ENCODE data around the gene AMZ1.

AMZ1 gene, protein sequence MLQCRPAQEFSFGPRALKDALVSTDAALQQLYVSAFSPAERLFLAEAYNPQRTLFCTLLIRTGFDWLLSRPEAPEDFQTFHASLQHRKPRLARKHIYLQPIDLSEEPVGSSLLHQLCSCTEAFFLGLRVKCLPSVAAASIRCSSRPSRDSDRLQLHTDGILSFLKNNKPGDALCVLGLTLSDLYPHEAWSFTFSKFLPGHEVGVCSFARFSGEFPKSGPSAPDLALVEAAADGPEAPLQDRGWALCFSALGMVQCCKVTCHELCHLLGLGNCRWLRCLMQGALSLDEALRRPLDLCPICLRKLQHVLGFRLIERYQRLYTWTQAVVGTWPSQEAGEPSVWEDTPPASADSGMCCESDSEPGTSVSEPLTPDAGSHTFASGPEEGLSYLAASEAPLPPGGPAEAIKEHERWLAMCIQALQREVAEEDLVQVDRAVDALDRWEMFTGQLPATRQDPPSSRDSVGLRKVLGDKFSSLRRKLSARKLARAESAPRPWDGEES

DNA sequence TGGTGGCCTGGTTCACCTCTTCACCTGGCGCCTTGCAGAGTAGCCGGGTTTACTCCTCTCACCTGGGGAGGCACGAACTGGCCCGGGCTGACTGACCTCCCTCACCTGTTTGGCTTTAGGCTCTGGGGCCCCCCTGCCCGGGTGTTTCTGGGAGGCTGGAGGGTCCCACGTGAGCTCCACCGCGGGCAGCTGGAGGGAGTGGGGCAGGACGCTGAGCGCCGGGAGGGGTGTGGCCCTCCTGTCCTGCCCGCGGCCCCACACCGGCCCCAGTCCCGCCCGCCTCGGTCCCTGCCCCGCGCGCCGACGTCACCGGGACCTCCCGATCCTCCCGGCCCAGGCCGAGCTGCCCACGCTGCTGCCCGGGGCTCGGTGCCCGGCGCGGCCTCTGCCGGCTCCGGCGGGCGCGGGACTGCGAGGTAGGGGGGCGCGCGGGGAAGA, at the start of gene AMZ1:
AMZ1 (plus strand) TSS at position 322 of the 438 bp plus-strand sequence. CDS start 12,250 bp downstream, outside the sequence.
- Histone ChIP-seq H3K4me3 (ENCODE audit: low read depth in 1 of 2, low read length in 2 of 2) (peak within 1 kb of the TSS in 1 of 2 donors; percentile 49), H3K27me3 (ENCODE audit: low read depth, low read length) (peaks cover 29% of the 10 kb centered on the region), H3K4me1 (ENCODE audit: control insufficient read depth in 1 of 2, insufficient read depth in 2 of 2, low read length in 2 of 2) (peaks cover 0 to 21% of the 10 kb centered on the region in 2 donors), H3K27ac (ENCODE audit: low read length) (no peak within 1 kb of the TSS), H3K9me3 (ENCODE audit: control insufficient read depth in 1 of 2, low read length in 2 of 2) (no peaks in the 10 kb centered on the region), H3K36me3 (ENCODE audit: control insufficient read depth in 1 of 2, insufficient read depth in 2 of 2, low read length in 2 of 2) (no peaks in the 10 kb centered on the region)

DNA sequence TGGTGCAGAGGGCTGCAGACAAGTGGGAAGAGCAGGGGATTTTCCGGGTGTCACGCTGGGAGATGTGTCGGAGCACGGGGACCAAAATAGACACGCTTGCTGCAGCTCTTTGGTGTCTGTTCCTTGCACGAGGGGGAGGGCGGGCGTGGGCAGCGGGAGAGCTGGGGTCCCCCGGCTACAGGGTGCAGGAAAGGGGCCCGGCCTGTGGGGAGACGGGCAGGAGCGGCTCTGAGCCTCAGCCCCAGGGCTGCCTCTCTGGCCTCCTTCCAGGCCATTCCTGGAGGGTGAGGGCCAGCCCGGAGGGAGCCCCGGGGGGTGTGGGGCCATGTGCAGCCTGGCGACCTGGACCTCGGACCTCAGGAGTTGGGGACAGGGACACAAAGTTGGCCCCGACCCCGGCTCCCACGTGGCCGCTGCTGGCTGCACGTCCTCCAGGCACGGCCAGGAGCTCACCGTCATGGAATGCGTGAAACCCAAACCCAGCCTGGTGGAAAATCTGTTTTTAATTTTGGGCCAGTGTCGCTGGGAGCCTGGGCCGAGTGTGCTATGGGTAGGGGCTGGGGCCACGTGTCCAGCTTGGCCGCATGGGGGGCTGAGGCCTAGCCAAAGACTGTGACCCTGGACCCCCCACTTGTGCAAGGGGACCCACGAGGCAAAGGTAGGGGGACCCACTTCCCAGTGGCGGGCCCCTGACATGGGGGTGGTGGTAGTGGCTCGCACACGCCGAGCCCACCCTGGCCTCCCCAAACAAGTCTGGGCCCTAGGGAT, 49.6 kb upstream of the AMZ1 start:
- Histone ChIP-seq H3K9me3 (ENCODE audit: control insufficient read depth in 1 of 2, low read length in 2 of 2) (no peaks in the 10 kb centered on the region), H3K27ac (ENCODE audit: low read length) (no peak overlapping the region), H3K36me3 (ENCODE audit: control insufficient read depth in 1 of 2, insufficient read depth in 2 of 2, low read length in 2 of 2) (no peaks in the 10 kb centered on the region), H3K4me1 (ENCODE audit: control insufficient read depth in 1 of 2, insufficient read depth in 2 of 2, low read length in 2 of 2) (peaks cover 3 to 60% of the 10 kb centered on the region in 2 donors), H3K27me3 (ENCODE audit: low read depth, low read length) (no peaks in the 10 kb centered on the region), H3K4me3 (ENCODE audit: low read depth in 1 of 2, low read length in 2 of 2) (no peak overlapping the region)

DNA sequence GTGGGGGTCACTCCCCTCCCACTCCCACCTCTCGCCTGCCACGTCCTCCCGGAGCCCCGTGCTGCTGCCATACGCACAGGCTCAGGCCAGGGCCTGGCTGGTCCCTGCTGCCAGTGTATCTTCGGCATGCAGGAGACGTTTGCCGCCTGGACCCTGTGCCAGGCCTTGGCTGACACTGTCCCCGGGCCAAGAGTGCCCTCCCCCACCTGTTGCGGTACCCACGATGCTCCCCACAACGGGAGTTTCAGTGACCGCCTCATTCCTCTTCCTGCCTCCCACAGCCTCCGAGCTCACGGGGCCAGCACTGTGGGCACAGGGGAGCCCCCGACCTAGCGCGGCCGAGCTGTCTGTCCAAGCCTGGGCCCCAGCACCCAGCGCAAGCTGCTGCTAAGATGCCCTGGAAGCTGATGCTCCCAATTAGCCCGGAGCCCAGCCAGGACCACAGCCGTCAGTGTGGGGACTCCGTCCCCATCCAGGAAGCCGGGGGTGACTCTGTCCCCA, 48.8 kb upstream of the AMZ1 start:
- H3K4me1 ChIP-seq (ENCODE audit: control insufficient read depth in 1 of 2, insufficient read depth in 2 of 2, low read length in 2 of 2), result peaks cover 3 to 54% of the 10 kb centered on the region in 2 donors
- no peak overlapping the region for H3K27ac ChIP-seq (ENCODE audit: low read length)
- no peaks in the 10 kb centered on the region for H3K36me3 ChIP-seq (ENCODE audit: control insufficient read depth in 1 of 2, insufficient read depth in 2 of 2, low read length in 2 of 2)
- H3K9me3 ChIP-seq (ENCODE audit: control insufficient read depth in 1 of 2, low read length in 2 of 2), result no peaks in the 10 kb centered on the region
- H3K27me3 ChIP-seq (ENCODE audit: low read depth, low read length), result no peaks in the 10 kb centered on the region
- H3K4me3 ChIP-seq (ENCODE audit: low read depth in 1 of 2, low read length in 2 of 2), result no peak overlapping the region

DNA sequence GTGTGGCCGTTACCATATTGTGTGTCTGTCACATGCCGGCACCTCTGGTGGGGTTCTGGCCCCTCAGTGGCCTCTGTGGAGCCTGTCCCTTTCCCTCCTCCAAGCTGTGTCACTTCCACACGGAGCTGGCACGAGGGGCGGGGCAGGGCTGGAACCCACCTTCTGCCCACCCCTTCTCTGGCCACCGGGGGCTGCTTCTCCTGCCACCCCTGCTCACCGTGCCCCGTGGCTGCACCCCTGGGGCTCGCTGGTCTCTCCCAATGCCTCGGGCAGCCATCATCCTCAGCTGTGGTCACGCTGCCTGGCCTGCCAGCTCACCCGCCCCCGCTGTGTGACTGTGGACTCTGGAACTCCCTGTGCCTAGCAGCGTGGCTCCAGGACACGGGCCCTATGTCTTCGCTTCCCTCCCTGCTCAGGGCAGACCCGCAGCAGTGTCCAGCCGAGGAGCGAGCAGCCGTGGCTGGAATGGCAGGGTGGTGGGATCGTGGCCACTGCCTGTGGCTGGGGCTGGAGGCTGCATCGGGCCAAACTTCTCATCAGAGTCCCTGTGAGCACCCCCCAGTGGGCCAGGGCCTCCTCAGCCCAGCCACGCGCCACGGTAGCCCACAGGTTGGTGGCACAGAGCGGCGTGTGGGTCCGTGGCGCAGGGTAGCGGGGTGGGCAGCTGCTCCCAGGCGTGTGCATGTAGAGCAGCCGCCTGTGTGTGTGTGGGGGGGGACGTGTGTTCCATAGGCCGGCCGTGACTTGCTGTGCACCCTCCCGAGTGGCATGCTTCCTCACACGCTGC, 48.1 kb upstream of the AMZ1 start:
- no peak overlapping the region for H3K27ac ChIP-seq (ENCODE audit: low read length)
- no peaks in the 10 kb centered on the region for H3K36me3 ChIP-seq (ENCODE audit: control insufficient read depth in 1 of 2, insufficient read depth in 2 of 2, low read length in 2 of 2)
- H3K9me3 ChIP-seq (ENCODE audit: control insufficient read depth in 1 of 2, low read length in 2 of 2), result no peaks in the 10 kb centered on the region
- H3K4me1 ChIP-seq (ENCODE audit: control insufficient read depth in 1 of 2, insufficient read depth in 2 of 2, low read length in 2 of 2), result peaks cover 3 to 54% of the 10 kb centered on the region in 2 donors
- no peaks in the 10 kb centered on the region for H3K27me3 ChIP-seq (ENCODE audit: low read depth, low read length)
- no peak overlapping the region for H3K4me3 ChIP-seq (ENCODE audit: low read depth in 1 of 2, low read length in 2 of 2)

DNA sequence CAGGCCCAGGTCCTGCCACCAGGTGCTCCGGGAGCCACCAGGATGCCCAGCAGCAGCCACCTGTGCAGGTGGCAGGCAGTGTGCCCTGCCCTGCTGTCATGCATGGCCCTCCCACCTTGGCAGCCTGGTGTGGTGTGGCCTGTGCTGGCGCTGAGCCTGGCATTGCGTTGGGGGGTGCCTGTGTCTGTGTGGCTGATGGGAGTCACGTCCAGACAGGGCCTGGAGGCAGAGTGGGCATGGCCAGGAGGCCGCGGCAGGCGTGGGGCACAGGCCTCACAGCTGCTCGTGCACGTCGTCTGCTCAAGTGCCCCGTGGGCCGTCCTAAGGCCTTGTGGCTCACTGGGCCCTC, 47.5 kb upstream of the AMZ1 start:
- Histone ChIP-seq H3K27me3 (ENCODE audit: low read depth, low read length) (no peaks in the 10 kb centered on the region), H3K4me3 (ENCODE audit: low read depth in 1 of 2, low read length in 2 of 2) (no peak overlapping the region), H3K27ac (ENCODE audit: low read length) (no peak overlapping the region), H3K36me3 (ENCODE audit: control insufficient read depth in 1 of 2, insufficient read depth in 2 of 2, low read length in 2 of 2) (no peaks in the 10 kb centered on the region), H3K4me1 (ENCODE audit: control insufficient read depth in 1 of 2, insufficient read depth in 2 of 2, low read length in 2 of 2) (peaks cover 3 to 57% of the 10 kb centered on the region in 2 donors), H3K9me3 (ENCODE audit: control insufficient read depth in 1 of 2, low read length in 2 of 2) (no peaks in the 10 kb centered on the region)

DNA sequence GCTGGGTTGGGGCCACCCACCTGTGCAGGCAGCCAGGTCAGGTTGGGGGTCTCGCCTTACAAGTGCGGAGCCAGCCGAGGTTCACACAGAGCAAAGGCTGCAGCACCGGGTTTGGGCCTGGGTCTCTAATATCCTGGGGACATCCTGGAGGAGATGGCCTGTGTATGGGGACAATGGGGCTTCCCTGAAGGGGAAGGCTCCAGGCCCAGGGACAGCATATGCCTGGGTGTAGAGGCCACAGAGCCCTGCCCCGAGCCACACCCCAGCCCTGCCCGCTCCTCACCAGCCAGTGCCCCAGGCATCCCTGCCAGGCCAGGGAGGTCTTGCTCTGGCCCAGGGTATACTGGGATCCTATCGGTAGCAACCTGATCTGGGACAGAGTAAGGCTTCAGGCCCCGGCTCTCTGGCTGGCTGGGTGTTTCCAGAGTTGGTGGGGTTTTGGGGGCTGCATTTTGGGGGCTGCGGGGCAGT, 47.1 kb upstream of the AMZ1 start:
- Histone ChIP-seq H3K9me3 (ENCODE audit: control insufficient read depth in 1 of 2, low read length in 2 of 2) (no peaks in the 10 kb centered on the region), H3K27ac (ENCODE audit: low read length) (no peak overlapping the region), H3K4me1 (ENCODE audit: control insufficient read depth in 1 of 2, insufficient read depth in 2 of 2, low read length in 2 of 2) (peaks cover 3 to 57% of the 10 kb centered on the region in 2 donors), H3K27me3 (ENCODE audit: low read depth, low read length) (no peaks in the 10 kb centered on the region), H3K4me3 (ENCODE audit: low read depth in 1 of 2, low read length in 2 of 2) (peak overlapping the region in 1 of 2 donors; percentile 20), H3K36me3 (ENCODE audit: control insufficient read depth in 1 of 2, insufficient read depth in 2 of 2, low read length in 2 of 2) (no peaks in the 10 kb centered on the region)

DNA sequence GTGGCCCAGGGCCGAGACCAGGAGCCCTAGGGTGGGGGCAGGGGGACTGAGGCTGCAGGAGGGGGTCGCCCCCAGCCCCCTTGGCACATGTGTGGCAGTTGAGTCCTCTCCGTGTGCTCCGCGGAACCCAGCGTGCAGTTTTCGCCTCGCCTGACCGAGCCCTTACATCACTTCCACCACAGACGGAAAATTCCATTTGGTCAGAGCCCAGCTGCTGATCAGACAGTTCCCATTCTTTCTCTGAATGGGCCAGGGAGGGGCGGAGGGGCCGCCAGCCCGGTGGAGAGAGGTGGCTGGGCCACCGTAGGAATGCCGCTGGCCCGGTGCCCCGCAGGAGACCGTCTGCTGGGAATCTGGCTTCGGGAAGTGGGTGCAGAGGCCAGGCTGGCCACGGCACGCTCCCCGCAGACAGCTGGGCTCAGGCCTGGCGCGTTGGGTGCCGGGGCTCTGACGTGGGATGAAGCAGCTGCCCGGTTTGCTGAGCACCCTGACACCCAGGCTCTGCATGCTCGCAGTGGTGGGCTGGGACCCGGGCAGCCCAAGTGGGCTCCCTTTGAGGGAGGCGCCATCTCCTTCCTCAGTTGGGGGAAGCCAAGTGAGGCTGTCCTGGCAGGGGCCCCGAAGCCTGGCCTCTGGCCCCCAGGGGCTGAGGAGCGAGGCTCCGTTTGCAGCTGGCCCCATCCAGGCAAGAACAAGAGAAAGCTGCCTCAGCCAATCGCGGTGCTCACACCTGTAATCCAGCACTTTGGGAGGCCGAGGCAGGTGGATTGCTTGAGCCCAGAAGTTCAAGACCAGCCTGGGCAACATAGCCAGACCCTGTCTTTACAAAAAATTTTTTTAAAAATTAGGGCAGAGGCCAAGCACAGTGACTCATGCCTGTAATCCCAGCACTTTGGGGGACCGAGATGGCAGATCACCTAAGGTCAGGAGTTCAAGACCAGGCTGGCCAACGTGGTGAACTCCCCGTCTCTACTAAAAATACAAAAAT, 46.3 kb upstream of the AMZ1 start:
- no peaks in the 10 kb centered on the region for H3K36me3 ChIP-seq (ENCODE audit: control insufficient read depth in 1 of 2, insufficient read depth in 2 of 2, low read length in 2 of 2)
- H3K4me1 ChIP-seq (ENCODE audit: control insufficient read depth in 1 of 2, insufficient read depth in 2 of 2, low read length in 2 of 2), result peaks cover 3 to 57% of the 10 kb centered on the region in 2 donors
- H3K9me3 ChIP-seq (ENCODE audit: control insufficient read depth in 1 of 2, low read length in 2 of 2), result no peaks in the 10 kb centered on the region
- H3K27ac ChIP-seq (ENCODE audit: low read length), result no peak overlapping the region
- H3K4me3 ChIP-seq (ENCODE audit: low read depth in 1 of 2, low read length in 2 of 2), result peak overlapping the region in 1 of 2 donors; percentile 20
- H3K27me3 ChIP-seq (ENCODE audit: low read depth, low read length), result no peaks in the 10 kb centered on the region

DNA sequence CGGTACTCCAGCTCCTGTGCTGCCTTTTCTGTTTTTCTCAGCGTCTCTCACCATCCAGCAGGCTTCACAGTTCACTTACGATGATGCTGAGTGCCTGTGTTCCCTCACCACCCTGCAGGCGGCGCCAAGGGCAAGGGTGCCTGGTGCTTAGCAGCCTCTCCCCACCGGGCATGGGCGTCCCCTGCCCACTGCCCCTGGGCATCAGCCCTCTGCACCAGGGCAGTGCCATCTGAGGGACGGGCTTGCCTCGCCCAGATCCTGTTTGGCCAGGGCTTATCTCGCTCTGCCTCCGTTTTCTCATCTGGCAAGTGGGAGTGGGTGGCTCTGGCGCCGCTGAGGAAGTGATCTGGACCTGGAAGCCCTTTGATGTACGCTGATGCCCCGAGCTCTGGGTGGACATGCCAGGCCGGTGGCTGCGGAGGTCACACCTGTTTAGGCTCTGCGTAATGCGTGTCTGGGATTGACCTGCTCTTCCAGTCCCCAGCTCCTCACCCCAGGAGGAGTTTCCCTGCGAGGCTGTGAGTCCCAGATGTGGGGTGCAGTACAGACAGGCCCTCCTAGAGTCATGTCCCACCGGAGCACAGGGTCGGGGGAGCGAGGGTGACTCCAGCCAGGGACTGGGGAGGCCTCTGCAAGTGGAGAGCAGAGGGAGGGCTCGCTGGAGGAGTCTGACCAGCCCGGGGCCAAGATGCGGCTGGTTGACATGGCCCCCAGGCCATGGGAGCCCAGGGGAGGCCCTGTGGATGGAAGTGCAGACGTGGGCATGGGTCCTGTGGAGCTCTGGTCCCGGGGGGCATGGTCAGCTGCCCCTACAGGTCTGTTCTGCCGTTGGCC, 44.4 kb upstream of the AMZ1 start:
- H3K36me3 ChIP-seq (ENCODE audit: control insufficient read depth in 1 of 2, insufficient read depth in 2 of 2, low read length in 2 of 2), result peaks cover 10 to 16% of the 10 kb centered on the region in 2 donors
- no peaks in the 10 kb centered on the region for H3K27me3 ChIP-seq (ENCODE audit: low read depth, low read length)
- no peaks in the 10 kb centered on the region for H3K9me3 ChIP-seq (ENCODE audit: control insufficient read depth in 1 of 2, low read length in 2 of 2)
- peaks cover 3 to 43% of the 10 kb centered on the region in 2 donors for H3K4me1 ChIP-seq (ENCODE audit: control insufficient read depth in 1 of 2, insufficient read depth in 2 of 2, low read length in 2 of 2)
- no peak overlapping the region for H3K4me3 ChIP-seq (ENCODE audit: low read depth in 1 of 2, low read length in 2 of 2)
- no peak overlapping the region for H3K27ac ChIP-seq (ENCODE audit: low read length)

DNA sequence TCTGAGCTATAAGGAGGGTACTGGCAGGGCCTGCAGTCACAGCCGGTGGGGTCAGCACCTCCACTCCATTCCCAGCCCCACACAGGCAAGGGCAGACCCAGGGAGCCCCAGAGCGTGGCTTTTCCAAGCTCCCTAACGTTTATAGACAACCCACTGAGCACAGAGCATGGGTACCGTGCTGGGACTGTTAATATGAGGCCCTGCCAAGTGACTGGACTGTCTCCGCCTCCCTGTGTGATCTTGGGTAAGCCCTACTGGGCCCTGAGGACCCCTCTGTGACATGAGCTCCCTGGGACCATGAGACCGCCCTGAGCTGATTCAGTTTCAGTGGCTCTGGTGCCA, 43.8 kb upstream of the AMZ1 start:
- Histone ChIP-seq H3K9me3 (ENCODE audit: control insufficient read depth in 1 of 2, low read length in 2 of 2) (no peaks in the 10 kb centered on the region), H3K4me1 (ENCODE audit: control insufficient read depth in 1 of 2, insufficient read depth in 2 of 2, low read length in 2 of 2) (peaks cover 3 to 37% of the 10 kb centered on the region in 2 donors)

More for the DNA sequence above, 43.8 kb upstream of the AMZ1 start:
- Histone ChIP-seq H3K27ac (ENCODE audit: low read length) (no peak overlapping the region), H3K27me3 (ENCODE audit: low read depth, low read length) (no peaks in the 10 kb centered on the region), H3K4me3 (ENCODE audit: low read depth in 1 of 2, low read length in 2 of 2) (no peak overlapping the region), H3K36me3 (ENCODE audit: control insufficient read depth in 1 of 2, insufficient read depth in 2 of 2, low read length in 2 of 2) (peaks cover 10 to 16% of the 10 kb centered on the region in 2 donors)

Measured in muscle layer of duodenum (tissue), 2 donors.